NCI-H1417 treated with DMSO at 0.1 percent for 48 hours (cell line): ENCODE results near the gene VTCN1.
"Not testable (repeated sequence)": the region's sequence is repeated elsewhere in the genome, so short reads cannot be mapped to it uniquely, and the experiment has no call there.

Source experiments
- DNase-seq: peaks from one replicate; lab custom pipeline; 2025; lab: John Stamatoyannopoulos, UW

The VTCN1 gene

GRCh38 chr1:117166076-117166475 lies 44.7 kb downstream of the VTCN1 start:
- no peak for DNase-seq

DNA sequence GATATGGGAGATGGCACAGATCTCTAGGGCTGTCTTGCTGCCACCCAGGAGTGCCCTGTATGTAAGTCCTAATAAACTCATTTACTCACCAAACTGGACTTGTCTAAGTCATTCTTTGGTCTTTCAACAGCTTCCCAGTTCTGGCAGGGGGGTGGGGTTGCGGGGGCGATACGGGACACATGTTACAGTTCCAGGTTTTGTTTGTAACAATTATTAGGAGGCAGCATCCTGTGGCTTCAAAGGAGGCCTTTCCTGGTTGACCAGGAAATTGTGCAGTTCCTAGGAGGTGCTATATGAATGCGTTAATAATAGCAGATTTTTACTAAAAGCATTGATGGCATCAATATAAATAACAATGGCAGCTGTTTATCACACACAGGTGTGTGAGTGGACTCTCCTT lies 46.5 kb downstream of the VTCN1 start:
- DNase-seq = no peak

DNA sequence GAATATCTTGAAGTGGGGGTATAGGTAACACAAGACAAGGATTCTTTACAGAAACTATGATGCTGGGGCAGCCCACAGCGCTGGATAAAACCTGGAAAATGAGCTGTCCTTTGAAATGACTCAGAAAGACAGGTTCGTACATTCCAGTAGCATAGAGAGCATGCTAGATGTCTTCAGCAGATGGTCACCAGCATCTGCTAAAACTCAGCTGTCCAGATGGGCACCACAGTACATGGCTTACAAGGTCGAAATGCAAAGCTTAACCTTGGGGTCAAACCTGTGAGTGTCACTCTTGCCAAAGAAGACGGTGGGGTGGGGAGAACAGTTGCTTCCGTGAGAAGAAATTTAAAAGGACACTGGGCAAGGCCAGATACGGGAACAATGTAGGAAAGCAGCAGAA lies 47.9 kb downstream of the VTCN1 start:
- no peak for DNase-seq

DNA sequence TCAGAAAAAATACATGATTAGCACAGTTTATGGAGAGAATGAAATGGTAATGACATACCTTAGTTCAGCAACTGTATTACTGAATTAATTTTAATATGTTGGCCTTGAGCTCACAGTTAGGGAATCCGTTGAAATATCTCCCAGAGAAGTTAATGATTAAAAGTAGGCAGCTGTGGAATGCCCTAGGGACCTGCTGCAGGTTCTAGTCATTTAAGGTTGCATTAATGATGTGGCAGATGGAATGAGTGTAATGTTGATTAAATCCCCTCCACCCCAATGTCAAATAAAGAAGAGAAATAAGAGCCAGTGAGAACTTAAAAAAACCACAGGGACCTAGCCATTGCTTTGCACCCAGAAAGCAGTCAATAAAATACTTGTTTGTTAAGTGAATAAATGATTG lies 48.8 kb downstream of the VTCN1 start:
- no peak for DNase-seq

DNA sequence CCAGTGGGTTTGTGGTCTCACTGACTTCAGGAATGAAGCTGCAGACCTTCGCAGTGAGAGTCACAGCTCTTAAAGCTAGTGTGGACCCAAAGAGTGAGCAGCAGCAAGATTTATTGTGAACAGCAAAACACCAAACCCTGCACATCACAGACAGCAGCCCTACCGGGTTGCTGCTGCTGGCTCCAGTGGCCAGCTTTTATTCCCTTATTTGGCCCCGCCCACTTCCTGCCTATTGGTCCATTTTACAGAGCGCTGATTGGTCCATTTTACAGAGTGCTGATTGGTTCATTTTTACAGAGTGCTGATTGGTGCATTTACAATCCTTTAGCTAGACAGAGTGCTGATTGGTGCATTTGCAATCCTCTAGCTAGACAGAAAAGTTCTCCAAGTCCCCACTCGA lies 59.4 kb downstream of the VTCN1 start:
- DNase-seq = not testable (repeated sequence)

DNA sequence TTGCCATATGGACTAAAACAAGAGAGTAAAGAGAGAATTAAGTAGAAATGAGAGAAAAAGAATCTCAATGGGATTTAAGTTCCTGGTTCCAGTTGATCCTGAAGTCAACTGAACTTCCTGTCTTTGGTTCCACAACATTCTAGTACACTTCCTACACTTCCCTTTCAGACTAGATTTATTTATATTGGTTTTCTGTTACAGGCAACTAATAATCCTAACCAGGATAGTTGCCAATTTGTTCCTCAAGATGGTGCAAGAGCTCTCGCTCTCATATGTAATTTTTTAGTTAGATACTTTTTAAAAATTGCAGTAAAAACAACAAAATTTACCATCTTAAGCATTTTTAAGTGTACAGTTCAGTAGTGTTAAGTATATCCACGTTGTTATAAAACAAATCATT lies 60.4 kb downstream of the VTCN1 start:
- no peak for DNase-seq

- DNase-seq = peak; percentile 19
Observed at GRCh38 chr1:117147856-117148588, 62.7 kb downstream of the VTCN1 start.

DNA sequence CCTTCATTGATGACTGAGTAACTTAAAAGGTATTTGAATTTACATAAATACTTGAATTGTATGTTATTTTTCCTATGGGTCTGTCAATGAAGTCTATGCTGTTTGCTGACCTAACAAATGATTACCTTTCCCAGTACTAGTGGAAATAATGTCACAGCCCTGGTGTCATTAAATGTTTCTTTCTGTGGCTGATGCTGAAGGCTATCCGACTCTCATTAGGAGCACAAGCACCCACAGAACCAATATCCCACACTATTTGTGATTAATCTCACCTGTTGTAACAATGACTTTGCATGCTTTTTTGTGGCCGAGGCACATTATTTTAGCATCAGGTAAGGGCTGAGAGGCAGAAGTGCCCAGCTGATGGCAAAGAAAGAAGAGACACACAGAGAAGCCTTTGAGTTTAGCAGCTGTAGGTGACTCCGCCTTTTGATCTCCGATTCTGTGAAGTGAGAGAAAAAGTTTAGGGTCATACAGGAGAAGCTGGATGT lies 63.3 kb downstream of the VTCN1 start:
- DNase-seq = no peak

- DNase-seq = no peak
Observed at GRCh38 chr1:117146575-117147340, 64.0 kb downstream of the VTCN1 start.

DNA sequence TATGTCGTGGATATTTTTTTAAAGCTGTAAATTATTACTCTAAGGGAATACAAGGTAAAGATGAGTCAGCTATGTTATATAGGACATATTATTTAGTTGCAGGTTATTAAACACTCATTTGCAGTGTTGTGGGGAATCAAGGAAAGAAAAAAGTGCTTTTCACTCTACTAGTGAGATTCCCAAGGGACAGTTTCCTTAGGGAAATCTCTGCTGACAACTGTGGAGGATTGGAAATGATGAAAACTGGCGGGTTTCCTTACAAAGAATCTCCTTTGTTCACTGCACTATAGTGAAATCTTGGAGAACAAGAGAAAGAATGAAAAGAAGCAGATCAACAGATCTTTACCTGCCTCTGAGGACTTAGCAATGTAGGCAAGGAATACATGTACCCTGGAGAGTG lies 64.7 kb downstream of the VTCN1 start:
- DNase-seq = no peak

- no peak for DNase-seq
Observed at GRCh38 chr1:117143871-117144270, 66.9 kb downstream of the VTCN1 start.

DNA sequence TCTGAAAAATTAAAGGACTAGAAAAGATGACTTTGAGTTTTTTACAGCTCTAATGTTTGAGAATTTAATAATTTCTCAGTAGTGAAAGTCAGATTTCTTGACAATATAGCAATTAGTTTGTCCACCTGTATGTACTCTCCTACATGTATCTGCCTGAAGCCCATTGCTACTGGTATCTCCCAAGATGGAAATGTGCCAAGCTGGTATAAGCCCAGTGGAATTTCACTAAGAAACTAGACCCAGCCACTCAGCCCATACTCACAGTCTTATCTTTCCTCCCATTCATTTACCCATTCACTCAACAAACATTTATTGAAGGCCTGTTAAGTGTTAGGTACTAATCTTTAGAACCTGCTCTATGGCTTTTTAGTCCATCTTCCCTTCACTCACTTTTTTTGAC lies 67.6 kb downstream of the VTCN1 start:
- no peak for DNase-seq

DNA sequence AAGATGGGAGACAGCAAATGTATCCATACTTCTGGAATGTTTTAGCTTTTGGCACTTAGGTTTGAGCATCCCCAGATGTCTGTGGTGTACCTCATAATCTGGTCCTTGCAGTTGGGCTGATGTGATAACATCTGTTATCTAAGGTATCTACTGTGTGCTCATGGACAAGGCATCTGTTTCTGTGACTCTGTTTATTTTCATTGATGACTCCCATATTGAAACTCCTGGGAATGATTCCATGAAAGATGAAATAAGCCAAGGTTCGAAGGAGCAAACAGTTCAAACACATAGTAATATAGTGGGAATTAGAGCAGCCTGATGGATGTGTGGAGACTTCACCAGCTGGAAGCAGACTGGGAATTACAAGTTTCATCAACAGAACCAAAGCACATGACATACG lies 68.5 kb downstream of the VTCN1 start:
- no peak for DNase-seq

GRCh38 chr1:117138561-117138960 lies 72.2 kb downstream of the VTCN1 start:
- DNase-seq = no peak

- DNase-seq = no peak
Observed at GRCh38 chr1:117138106-117138505, 72.6 kb downstream of the VTCN1 start.

- DNase-seq = no peak
Observed at GRCh38 chr1:117137281-117137855, 73.4 kb downstream of the VTCN1 start.

GRCh38 chr1:117136749-117137148 lies 74.0 kb downstream of the VTCN1 start:
- no peak for DNase-seq

DNA sequence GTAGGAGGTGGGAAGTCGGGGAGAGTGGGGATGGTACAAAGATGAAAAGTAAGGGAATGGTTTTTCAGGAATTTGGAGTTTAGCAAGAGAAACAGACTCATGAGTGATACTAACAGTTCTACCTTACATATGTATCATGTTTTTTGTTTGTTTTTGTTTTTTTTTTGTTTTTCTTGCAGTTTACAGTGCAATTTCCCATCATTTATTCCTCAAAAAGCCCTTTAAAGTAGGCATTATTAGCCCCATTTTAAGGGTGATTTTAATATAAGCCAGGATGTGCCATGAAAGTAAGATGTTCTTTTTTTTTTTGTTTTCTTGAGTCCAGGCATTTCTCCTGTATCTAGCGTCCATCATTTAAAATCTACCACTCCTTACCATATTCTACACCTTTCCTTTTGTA lies 75.4 kb downstream of the VTCN1 start:
- no peak for DNase-seq

- DNase-seq = no peak
Observed at GRCh38 chr1:117130526-117130925, 80.2 kb downstream of the VTCN1 start.

- DNase-seq = peak; percentile 56
Observed at GRCh38 chr1:117128323-117129079, 82.2 kb downstream of the VTCN1 start.

GRCh38 chr1:117127795-117128194 lies 82.9 kb downstream of the VTCN1 start:
- no peak for DNase-seq

DNA sequence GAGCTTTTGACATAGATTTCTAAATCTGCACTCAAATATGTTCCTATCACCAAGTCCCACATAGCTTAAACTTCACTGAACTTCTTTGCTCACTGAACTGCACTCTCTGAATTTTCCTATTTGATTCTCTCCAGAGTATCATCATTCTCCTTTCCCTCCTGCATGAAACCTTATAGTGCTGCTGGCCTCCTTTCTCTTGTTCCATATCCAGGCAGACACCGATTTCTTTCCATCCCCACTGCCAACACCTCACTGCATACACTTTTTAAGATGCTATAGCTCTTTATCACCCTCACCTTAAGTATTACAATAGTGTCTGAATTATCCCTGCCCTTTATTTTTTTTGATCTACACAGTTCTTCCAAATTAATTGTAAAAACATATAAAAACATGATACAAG lies 86.1 kb downstream of the VTCN1 start:
- no peak for DNase-seq
